Smooth muscle cell of the pulmonary artery (primary cell): Measurements from ENCODE around the gene MS4A8. TPM values are rescaled to one million over a fixed set of nuclear protein-coding genes. Genes with fewer than 3 reads are reported as not detected.

Source experiments
- total RNA-seq: library from RNA; depleted of rRNA; stranded (reverse); fragments of >200 nt; gene quantifications from 2 replicates; pipeline ENCODE4 v1.2.3, GENCODE V29; 2014

Gene MS4A8
- total RNA-seq, result not detected in 2 replicates

GRCh38 chr11:60699284-60699691 is at the start of gene MS4A8:
TSS of gene MS4A8 (plus strand) at chr11:60699612. CDS start at chr11:60700861, 1,249 bp downstream.

GRCh38 chr11:60724420-60724819 is 25.0 kb downstream of the MS4A8 start, which contains the start of gene MS4A18:
TSS of gene MS4A18 (plus strand) at chr11:60724720.

GRCh38 chr11:60756307-60757032 is 57.1 kb downstream of the MS4A8 start, which contains the start of gene MS4A15:
TSS of gene MS4A15 (plus strand) at chr11:60756867. CDS start at chr11:60763734, 6,867 bp downstream.

Other genes with a start within 250 kb of the MS4A8 start
- gene MS4A1, start 243.8 kb upstream of the MS4A8 start, total RNA-seq, result not detected in 2 replicates
- gene MS4A12, start 206.8 kb upstream of the MS4A8 start, total RNA-seq, result not detected in 2 replicates
- gene MS4A13, start 184.2 kb upstream of the MS4A8 start, total RNA-seq, result not detected in 2 replicates
- not detected in 2 replicates for gene MS4A18, start 25.1 kb downstream of the MS4A8 start, total RNA-seq
- not detected in 2 replicates for gene MS4A15, start 57.3 kb downstream of the MS4A8 start, total RNA-seq
- not detected in 2 replicates for gene MS4A10, start 85.7 kb downstream of the MS4A8 start, total RNA-seq
- gene CCDC86, start 142.5 kb downstream of the MS4A8 start, total RNA-seq, result 9.5 and 16.9 TPM in 2 replicates
- 0.07 and 0.33 TPM in 2 replicates for gene PTGDR2, start 156.3 kb downstream of the MS4A8 start, total RNA-seq
- gene ZP1, start 167.9 kb downstream of the MS4A8 start, total RNA-seq, result 0.36 and 0.98 TPM in 2 replicates
- 35.6 and 47.5 TPM in 2 replicates for gene PRPF19, start 207.0 kb downstream of the MS4A8 start, total RNA-seq
- 43.2 and 44.7 TPM in 2 replicates for gene TMEM109, start 214.5 kb downstream of the MS4A8 start, total RNA-seq
- gene TMEM132A, start 224.8 kb downstream of the MS4A8 start, total RNA-seq, result 16.5 and 41.5 TPM in 2 replicates